Thyroid gland (tissue), 4 donors: ENCODE measurements around the gene VLDLR. TPM values are rescaled to one million over a fixed set of nuclear protein-coding genes. Genes with fewer than 3 reads are reported as not detected.

Experiments
- DNase-seq, 2 donors: peaks; one replicate each; pipeline ENCODE4 v3.0.0-alpha.2; 2019
- H3K27ac ChIP-seq, 3 donors: fragments of 200-600 bp; sonication (generic); 1 replicate in 2 of 3; 2 replicates in 1 of 3; pipeline ENCODE4 v1.5.1; 2016 to 2019; ENCODE audit warnings: mild to moderate bottlenecking in 1 of 3, moderate library complexity in 1 of 3
- H3K27me3 ChIP-seq: fragments of 200-600 bp; sonication (generic); one replicate; pipeline ENCODE4 v1.5.1; 2019
- H3K36me3 ChIP-seq, 2 donors: fragments of 200-600 bp; sonication (generic); one replicate each; pipeline ENCODE4 v1.5.1; 2016 to 2019
- H3K4me1 ChIP-seq, 2 donors: fragments of 200-600 bp; sonication (generic); one replicate each; pipeline ENCODE4 v1.5.1; 2017 to 2019
- H3K4me3 ChIP-seq, 3 donors: fragments of 200-600 bp; sonication (generic); replicated peaks in 1 of 3; 1 replicate in 2 of 3; 2 replicates in 1 of 3; pipeline ENCODE4 v1.5.1; 2016; ENCODE audit warnings: mild to moderate bottlenecking in 1 of 3
- H3K9me3 ChIP-seq: fragments of 200-600 bp; sonication (generic); one replicate; pipeline ENCODE4 v1.5.1; 2017
- CTCF ChIP-seq, 6 experiments: fragments of 200-600 bp in 3 of 6; fragments of 450-650 bp in 3 of 6; sonication (generic) in 3 of 6; IDR thresholded peaks; one replicate each; pipeline ENCODE4 v1.5.1; 2016 to 2019; ENCODE audit warnings: antibody characterized with exemption in 6 of 6, mild to moderate bottlenecking in 2 of 6, inconsistent platforms in 1 of 6, moderate library complexity in 1 of 6
- POLR2A ChIP-seq, 2 donors: fragments of 450-650 bp; IDR thresholded peaks; one replicate each; pipeline ENCODE4 v1.6.1; 2017; ENCODE audit warnings: antibody characterized with exemption in 2 of 2, mild to moderate bottlenecking in 2 of 2, moderate library complexity in 1 of 2
- WGBS, 2 donors: methylation state at CpG; one replicate each; pipeline ENCODE4 v1.1.5; 2017; 5-methylcytosine and 5-hydroxymethylcytosine counted together
- intact Hi-C: fragments of 100-400 bp; cut with DNase I; formaldehyde crosslinking; loops from one replicate; pipeline ENCODE4 v1.15.1; 2023
- total RNA-seq, 4 donors: library from RNA; depleted of rRNA; stranded (reverse); fragments of >200 nt; gene quantifications; one replicate each; pipeline ENCODE4 v1.2.3, GENCODE V29; 2016

Gene VLDLR
- total RNA-seq, 4 donors from 2014 or later = 14.2 to 59.2 (median 46.0) TPM

DNA sequence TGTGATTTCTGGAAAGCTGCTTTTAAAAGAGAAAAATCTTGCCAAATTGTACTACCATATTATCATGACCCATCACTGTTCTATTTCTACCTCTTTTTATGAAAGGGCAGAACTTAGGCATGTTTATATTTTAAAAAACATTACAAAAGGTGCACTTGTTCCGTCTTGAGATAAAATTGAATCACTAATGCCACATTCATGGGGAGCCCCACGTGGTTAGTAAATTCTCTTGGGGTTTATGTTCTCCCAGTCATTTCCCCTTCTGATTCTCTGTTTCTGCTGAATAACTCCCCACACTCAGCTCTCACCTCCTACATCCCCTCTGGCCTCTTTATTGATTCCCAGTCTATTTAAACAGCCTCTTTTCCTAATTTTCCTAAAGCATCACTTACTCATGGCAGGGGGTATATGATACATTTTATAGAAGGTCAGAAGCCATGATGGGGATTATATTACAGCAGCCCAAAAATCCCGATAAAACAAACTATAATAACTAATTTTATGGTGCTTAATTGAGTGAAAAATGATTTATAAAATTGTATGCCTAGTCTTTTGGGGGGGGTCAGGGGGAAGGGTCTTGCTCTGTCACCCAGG lies 19.7 kb upstream of the VLDLR start:
- Histone ChIP-seq H3K27me3 (no peaks in the 10 kb centered on the region), H3K36me3 (no peaks in the 10 kb centered on the region), H3K4me3 (no peak overlapping the region), H3K9me3 (no peaks in the 10 kb centered on the region), H3K4me1 (peaks cover 0 to 8% of the 10 kb centered on the region in 2 donors), H3K27ac (no peak overlapping the region)
- TF ChIP-seq POLR2A (IDR thresholded peaks at IDR 0.05) = no peak
- TF ChIP-seq CTCF (IDR thresholded peaks at IDR 0.05) = no peak
- no peak for DNase-seq
- intact Hi-C loops = no loop called here
- 90 to 92% methylated on average over 3 of the region's 3 CpGs for WGBS, 2 donors

DNA sequence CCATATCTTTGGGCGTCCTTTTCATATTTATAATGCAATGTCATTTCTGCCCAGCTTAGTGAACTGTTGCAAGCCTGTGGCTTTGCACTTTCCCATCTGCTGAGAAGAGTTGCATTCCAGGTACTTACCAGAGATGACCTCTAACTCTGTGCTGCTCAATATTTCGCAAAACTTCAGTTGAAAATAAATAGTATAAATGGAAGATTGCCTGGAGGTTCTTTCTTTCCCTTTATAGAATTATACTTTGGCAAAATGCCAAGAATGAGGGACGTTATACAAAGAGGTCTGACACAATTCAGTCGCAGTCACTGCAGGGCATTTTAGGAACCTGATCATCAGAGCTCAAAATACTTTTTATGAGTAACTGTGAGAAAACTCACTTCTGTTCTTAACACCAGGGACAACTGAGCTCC lies 18.9 kb upstream of the VLDLR start:
- no peaks in the 10 kb centered on the region for H3K9me3 ChIP-seq
- H3K4me1 ChIP-seq = peaks cover 3 to 10% of the 10 kb centered on the region in 2 donors
- no peak overlapping the region for H3K27ac ChIP-seq

DNA sequence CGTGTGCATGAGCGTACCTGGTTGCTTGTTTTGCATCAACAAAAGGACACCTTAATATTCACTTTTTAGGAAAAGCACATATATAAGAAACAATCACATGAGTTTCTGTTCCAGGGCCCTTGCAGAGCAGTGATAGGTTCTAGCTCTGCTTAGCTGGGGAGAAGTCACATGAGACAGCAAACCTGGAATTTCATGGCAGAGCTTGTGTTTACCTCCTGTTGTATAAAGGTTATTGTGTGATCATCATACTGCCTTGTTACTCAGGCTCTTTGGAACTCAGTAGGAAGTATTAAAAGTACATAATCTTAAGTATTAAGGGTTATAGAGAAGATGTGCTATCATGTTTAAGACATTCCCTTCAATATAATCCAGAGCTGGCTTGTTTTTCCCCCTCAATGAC lies 18.0 kb upstream of the VLDLR start:
- Histone ChIP-seq H3K4me3 (no peak overlapping the region), H3K27me3 (no peaks in the 10 kb centered on the region), H3K9me3 (no peaks in the 10 kb centered on the region), H3K36me3 (no peaks in the 10 kb centered on the region), H3K4me1 (peaks cover 8 to 19% of the 10 kb centered on the region in 2 donors), H3K27ac (no peak overlapping the region)
- intact Hi-C loops = no loop called here
- TF ChIP-seq CTCF (IDR thresholded peaks at IDR 0.05) = no peak
- no peak for TF ChIP-seq POLR2A (IDR thresholded peaks at IDR 0.05)
- 84 to 91% methylated on average over 2 of the region's 2 CpGs for WGBS, 2 donors
- no peak for DNase-seq

More for the DNA sequence above, 18.9 kb upstream of the VLDLR start:
- H3K27me3 ChIP-seq = no peaks in the 10 kb centered on the region
- 31 to 40% methylated on average over 4 of the region's 4 CpGs for WGBS, 2 donors
- DNase-seq = no peak
- intact Hi-C loops = no loop called here
- no peak for TF ChIP-seq POLR2A (IDR thresholded peaks at IDR 0.05)
- no peak for TF ChIP-seq CTCF (IDR thresholded peaks at IDR 0.05)
- no peak overlapping the region for H3K4me3 ChIP-seq
- no peaks in the 10 kb centered on the region for H3K36me3 ChIP-seq

DNA sequence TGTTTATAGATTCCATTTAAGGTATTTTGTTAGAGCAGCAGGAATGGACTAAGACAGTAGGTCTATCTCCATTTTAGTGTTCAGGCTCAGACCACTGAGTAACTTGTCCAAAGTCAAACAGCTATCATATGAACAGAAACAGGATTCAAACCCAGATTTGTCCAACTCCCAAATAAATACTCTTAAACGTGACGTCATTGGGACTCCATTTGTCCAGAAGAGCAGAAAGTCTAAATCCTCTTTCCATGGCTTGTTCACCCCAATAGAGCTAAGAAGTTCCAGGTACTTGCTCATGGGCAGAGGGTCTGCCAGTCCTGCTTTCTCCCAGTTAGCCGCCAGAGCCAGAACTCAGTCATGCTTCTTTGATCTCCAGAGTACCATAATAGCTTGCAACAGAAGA lies 16.3 kb upstream of the VLDLR start:
- TF ChIP-seq POLR2A (IDR thresholded peaks at IDR 0.05) (no peak), CTCF (IDR thresholded peaks at IDR 0.05) (peak in 1 of 6 experiments; percentile 17)
- H3K27ac ChIP-seq = no peak overlapping the region
- H3K36me3 ChIP-seq = no peaks in the 10 kb centered on the region
- 53 to 57% methylated on average over 3 of the region's 3 CpGs for WGBS, 2 donors
- H3K27me3 ChIP-seq = no peaks in the 10 kb centered on the region
- DNase-seq = peak; percentile 27 to 40
- intact Hi-C loops = no loop called here
- H3K4me1 ChIP-seq = peaks cover 8 to 24% of the 10 kb centered on the region in 2 donors
- H3K9me3 ChIP-seq = no peaks in the 10 kb centered on the region
- H3K4me3 ChIP-seq = no peak overlapping the region

DNA sequence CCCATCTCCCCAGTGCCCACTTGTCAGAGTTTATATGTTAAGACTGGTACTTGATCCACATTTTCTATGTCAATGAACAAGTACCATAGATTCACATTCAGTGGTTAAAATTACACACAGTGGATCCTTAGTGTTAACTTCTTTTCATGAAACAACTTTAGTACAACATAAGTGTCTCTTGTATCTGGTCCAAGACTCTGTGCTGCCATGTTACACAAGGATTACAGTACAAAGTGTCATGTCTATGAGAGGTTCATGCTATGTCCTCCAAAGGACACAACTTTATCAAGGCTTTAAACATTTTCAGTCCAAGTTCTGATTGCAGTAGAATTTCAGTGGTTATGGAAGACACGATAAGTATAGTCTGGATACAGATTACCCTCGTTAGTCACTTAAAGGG lies 13.3 kb upstream of the VLDLR start:
- TF ChIP-seq CTCF (IDR thresholded peaks at IDR 0.05) (no peak), POLR2A (IDR thresholded peaks at IDR 0.05) (no peak)
- Histone ChIP-seq H3K27ac (peak overlapping the region in 1 of 3 donors; percentile 41), H3K9me3 (no peaks in the 10 kb centered on the region), H3K36me3 (no peaks in the 10 kb centered on the region), H3K4me3 (no peak overlapping the region), H3K4me1 (peaks cover 8 to 32% of the 10 kb centered on the region in 2 donors), H3K27me3 (no peaks in the 10 kb centered on the region)
- WGBS, 2 donors = 47 to 73% methylated on average over 2 of the region's 2 CpGs
- intact Hi-C loops = no loop called here
- DNase-seq = no peak
